C4-2B (cell line): ENCODE data around the gene LYRM4.

Experiments used
- H3K27ac ChIP-seq: fragments of 450-650 bp; 2 replicates; pipeline ENCODE4 v1.5.1; 2017
- CTCF ChIP-seq: fragments of 450-650 bp; conservative IDR thresholded peaks from 2 replicates; pipeline ENCODE4 v1.5.1; 2017; ENCODE audit warnings: mild to moderate bottlenecking
- ZFX ChIP-seq: fragments of 450-650 bp; IDR thresholded peaks from 2 replicates; pipeline ENCODE4 v1.6.1; 2017

Gene LYRM4

GRCh38 chr6:5206920-5207561, 53.7 kb downstream of the LYRM4 start:
- no peak overlapping the region for H3K27ac ChIP-seq
- TF ChIP-seq CTCF: no peak
- no peak for TF ChIP-seq ZFX

- H3K27ac ChIP-seq: peak overlapping the region; percentile 43
Observed at GRCh38 chr6:5205877-5206850, 54.6 kb downstream of the LYRM4 start.

GRCh38 chr6:5205035-5205507, 55.7 kb downstream of the LYRM4 start:
- TF ChIP-seq CTCF: no peak
- no peak for TF ChIP-seq ZFX
- peak overlapping the region; percentile 43; the same call in 1 of the 2 replicates for H3K27ac ChIP-seq

More at GRCh38 chr6:5205877-5206850, 54.6 kb downstream of the LYRM4 start:
- no peak for TF ChIP-seq ZFX
- TF ChIP-seq CTCF: no peak

GRCh38 chr6:5204376-5204775, 56.4 kb downstream of the LYRM4 start:
- no peak for TF ChIP-seq CTCF
- H3K27ac ChIP-seq: no peak overlapping the region; the same call in 1 of the 2 replicates

- H3K27ac ChIP-seq: no peak overlapping the region
- TF ChIP-seq CTCF: no peak
Observed at GRCh38 chr6:5203546-5203945, 57.2 kb downstream of the LYRM4 start.

- TF ChIP-seq CTCF (no peak), ZFX (no peak)
- no peak overlapping the region for H3K27ac ChIP-seq
Observed at GRCh38 chr6:5202941-5203340, 57.8 kb downstream of the LYRM4 start.

GRCh38 chr6:5202206-5202605, 58.5 kb downstream of the LYRM4 start:
- TF ChIP-seq CTCF (no peak), ZFX (no peak)
- no peak overlapping the region for H3K27ac ChIP-seq
